Central memory CD8-positive, alpha-beta T cell (primary cell): Measurements from ENCODE around the gene AGT.
"Not testable (repeated sequence)": the region's sequence is repeated elsewhere in the genome, so short reads cannot be mapped to it uniquely, and the experiment has no call there.

ENCODE experiments used
- ATAC-seq: fragments of 150-1000 bp; cut with Tn5 transposase; replicated peaks from 2 replicates; pipeline ENCODE4 v1.10.0; 2022; ENCODE audit warnings: mild to moderate bottlenecking, moderate FRiP score, moderate number of reproducible peaks; ENCODE audit not compliant: poor library complexity, severe bottlenecking; ENCODE audit errors: extremely low read depth
- DNase-seq, 2 donors: peaks; one replicate each; pipeline ENCODE4 v3.0.0; 2021; ENCODE audit warnings: low spot score in 2 of 2
- H3K27ac Mint-ChIP-seq: one replicate; pipeline ENCODE4 v1.8.0; 2022; ENCODE audit warnings: low read depth, mild to moderate bottlenecking, moderate library complexity, mixed read lengths
- H3K27me3 Mint-ChIP-seq: one replicate; pipeline ENCODE4 v1.8.0; 2022; ENCODE audit warnings: mixed read lengths
- H3K36me3 Mint-ChIP-seq: one replicate; pipeline ENCODE4 v1.8.0; 2022; ENCODE audit warnings: mild to moderate bottlenecking, moderate library complexity, mixed read lengths; ENCODE audit not compliant: insufficient read depth
- H3K4me1 Mint-ChIP-seq: one replicate; pipeline ENCODE4 v1.8.0; 2022; ENCODE audit warnings: mixed read lengths
- H3K4me3 Mint-ChIP-seq: one replicate; pipeline ENCODE4 v1.8.0; 2022; ENCODE audit warnings: mild to moderate bottlenecking, moderate library complexity, mixed read lengths
- H3K9me3 Mint-ChIP-seq: one replicate; pipeline ENCODE4 v1.8.0; 2022; ENCODE audit warnings: mixed read lengths

Gene AGT

DNA sequence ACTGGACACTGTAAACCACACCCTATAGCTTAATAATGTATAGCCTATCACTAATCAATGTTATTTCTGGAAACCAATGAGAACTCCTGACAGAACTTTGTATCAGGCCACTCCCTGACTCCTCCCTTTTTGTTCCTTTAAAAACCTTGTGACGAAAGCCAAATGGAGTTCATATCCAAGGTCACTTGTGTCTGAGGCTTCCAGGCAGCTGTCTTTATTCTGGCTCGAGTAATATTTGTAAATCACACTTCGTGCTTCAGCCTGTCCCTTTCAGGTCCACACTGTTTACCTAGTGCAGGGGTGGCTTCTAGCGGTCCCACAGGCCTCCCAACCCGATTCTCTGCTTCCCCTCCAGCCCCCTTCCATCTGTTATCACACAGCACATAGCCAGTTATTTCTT is 17.1 kb upstream of the AGT start:
- Mint-ChIP-seq H3K4me1 (no peaks in the 10 kb centered on the region), H3K4me3 (no peak overlapping the region), H3K27me3 (peaks cover 60% of the 10 kb centered on the region), H3K27ac (no peak overlapping the region), H3K36me3 (no peaks in the 10 kb centered on the region), H3K9me3 (no peaks in the 10 kb centered on the region)
- DNase-seq (no peak), ATAC-seq (no peak)

DNA sequence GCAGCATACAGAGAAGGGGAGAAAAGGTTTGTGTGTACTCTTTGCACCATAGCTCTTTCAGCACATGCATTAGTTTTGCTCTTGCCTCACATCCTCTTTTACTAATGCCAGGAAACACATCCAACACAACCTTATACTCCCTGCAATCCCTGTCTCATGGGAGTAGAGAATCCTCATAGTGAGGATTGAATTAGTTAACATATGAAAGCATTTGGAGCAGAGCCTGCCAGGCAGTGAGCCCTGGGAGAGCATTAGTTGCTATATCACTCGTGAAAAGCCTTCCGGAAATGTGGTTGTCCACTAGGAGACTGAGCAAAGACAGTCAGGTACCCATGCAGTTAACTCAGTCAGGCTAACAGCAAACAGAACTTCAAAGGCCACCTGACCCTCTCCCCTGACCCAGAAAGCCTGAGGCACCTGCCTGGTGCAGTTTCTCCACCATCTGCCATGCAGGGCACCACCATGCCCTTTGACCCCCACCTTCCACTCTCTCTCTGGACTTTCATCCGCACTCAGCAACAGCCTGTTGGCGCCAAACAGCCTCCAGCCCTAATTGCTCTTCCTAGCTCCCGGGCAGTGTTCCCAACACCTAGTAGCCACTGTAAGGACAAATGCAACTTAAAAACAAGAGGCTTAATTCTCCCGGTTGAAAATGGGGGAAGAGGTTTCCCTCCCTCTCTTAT is 14.9 kb upstream of the AGT start:
- Mint-ChIP-seq H3K27me3 (peaks cover 45% of the 10 kb centered on the region), H3K27ac (no peak overlapping the region), H3K9me3 (no peaks in the 10 kb centered on the region), H3K36me3 (no peaks in the 10 kb centered on the region), H3K4me3 (no peak overlapping the region), H3K4me1 (no peaks in the 10 kb centered on the region)
- DNase-seq = no peak
- no peak for ATAC-seq

DNA sequence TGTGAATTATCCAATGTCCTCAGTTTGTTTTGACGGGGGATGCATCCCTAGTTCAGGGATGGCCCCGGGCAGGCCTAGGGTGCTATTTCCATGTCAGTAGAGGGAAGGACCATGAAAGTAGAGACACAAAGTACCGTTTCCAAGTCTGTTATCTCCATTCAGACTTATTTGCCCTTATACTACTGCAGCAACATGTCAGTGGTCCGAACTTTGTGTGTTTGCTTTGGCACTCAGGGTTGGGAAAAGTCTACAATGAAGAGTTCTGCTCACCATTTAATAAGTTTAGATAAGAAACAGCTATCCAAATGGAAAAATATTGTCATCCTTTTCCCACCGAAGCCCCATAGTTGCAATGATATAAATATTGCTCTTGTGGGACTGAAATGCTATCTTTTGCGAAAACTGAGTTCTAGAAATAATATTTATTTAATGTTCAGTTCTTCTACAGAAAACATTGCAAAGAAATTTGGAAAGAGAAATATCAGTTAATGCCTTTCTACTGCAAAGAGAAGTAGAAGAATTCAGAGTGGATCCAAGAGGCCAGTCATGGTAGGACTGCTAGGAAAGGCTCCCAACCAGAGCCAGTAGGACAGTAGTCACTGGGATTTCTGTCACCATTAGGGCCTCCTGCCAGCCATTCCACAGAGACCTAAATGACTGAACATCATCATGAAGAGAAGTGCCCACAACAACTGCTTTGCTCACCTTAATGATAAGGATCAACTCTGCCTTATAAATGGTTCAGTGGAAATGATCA is 11.5 kb upstream of the AGT start:
- ATAC-seq = no peak
- peaks cover 24% of the 10 kb centered on the region for H3K27me3 Mint-ChIP-seq
- no peaks in the 10 kb centered on the region for H3K36me3 Mint-ChIP-seq
- H3K4me3 Mint-ChIP-seq = no peak overlapping the region
- H3K9me3 Mint-ChIP-seq = no peaks in the 10 kb centered on the region
- no peak overlapping the region for H3K27ac Mint-ChIP-seq
- DNase-seq = no peak
- no peaks in the 10 kb centered on the region for H3K4me1 Mint-ChIP-seq

DNA sequence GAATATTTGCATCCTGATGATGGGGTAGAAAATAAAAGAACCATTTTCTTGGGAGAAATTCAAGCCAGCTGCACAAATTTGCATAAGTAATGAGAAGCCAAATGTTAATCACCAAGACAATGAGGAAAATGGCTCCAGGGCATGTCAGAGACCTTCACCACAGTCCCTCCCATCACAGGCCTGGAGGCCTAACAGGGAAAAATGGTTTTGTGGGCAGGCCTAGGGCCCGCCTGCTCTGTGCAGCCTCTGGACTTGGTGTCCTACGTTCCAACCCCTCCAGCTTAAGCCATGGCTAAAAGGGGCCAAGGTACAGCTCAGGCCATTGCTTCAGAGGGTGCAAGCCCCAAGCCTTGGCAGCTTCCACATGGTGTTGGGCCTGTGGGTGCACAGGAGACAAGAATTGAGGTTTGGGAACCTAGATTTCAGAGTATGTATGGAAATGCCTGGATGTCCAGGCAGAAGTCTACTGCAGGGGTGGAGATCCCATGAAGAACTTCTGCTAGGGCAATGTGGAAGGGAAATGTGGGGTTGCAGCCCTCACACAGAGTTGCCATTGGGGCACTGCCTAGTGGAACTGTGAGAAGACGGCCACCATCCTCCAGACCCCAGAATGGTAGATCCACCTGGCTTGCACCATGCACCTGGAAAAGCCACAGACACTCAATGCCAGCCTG is 8.1 kb upstream of the AGT start:
- H3K4me3 Mint-ChIP-seq, DNase-seq, ATAC-seq, H3K4me1 Mint-ChIP-seq, H3K36me3 Mint-ChIP-seq, H3K27ac Mint-ChIP-seq, H3K9me3 Mint-ChIP-seq: not testable (repeated sequence)
- peaks cover 17% of the 10 kb centered on the region for H3K27me3 Mint-ChIP-seq

DNA sequence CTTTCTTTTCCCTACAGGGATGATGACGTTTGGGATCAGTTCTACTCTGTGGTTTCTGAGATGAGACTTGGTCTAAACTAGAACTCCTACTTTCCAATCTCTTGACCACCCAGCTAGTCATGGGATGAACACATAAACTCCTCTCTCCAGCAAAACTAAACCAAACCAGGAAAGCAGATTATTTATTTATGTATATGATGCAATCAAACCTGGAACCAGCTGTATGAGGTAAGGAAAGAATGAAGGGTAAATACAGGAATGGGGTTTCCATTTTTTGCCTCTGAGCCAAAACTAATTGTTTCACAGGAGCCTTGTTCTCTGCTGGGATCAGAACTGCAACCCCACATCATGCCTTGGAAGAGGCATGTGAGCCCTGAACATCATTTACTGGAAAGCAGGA is 3.3 kb upstream of the AGT start:
- peaks cover 20% of the 10 kb centered on the region for H3K27me3 Mint-ChIP-seq
- ATAC-seq (no peak), DNase-seq (no peak)
- H3K4me3 Mint-ChIP-seq = no peak overlapping the region
- H3K36me3 Mint-ChIP-seq = peaks cover 2% of the 10 kb centered on the region
- no peaks in the 10 kb centered on the region for H3K9me3 Mint-ChIP-seq
- H3K27ac Mint-ChIP-seq = no peak overlapping the region
- no peaks in the 10 kb centered on the region for H3K4me1 Mint-ChIP-seq

DNA sequence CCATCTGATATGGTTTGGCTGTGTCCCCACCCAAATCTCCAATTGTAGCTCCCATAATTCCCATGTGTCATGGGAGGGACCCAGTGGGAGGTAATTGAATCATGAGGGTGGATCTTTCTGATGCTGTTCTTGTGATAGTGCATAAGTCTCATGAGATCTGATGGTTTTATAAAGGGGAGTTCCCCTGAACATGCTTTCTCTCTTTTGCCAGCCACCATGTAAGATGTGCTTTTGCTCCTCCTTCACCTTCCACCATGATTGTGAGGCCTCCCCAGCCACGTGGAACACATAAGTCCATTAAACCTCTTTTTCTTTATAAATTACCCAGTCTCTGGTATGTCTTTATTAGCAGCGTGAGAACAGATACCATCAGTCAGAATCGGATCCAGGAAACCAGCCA is 2.5 kb upstream of the AGT start:
- not testable (repeated sequence) for H3K4me3 Mint-ChIP-seq, ATAC-seq, DNase-seq, H3K36me3 Mint-ChIP-seq, H3K4me1 Mint-ChIP-seq, H3K9me3 Mint-ChIP-seq, H3K27ac Mint-ChIP-seq
- H3K27me3 Mint-ChIP-seq = peaks cover 20% of the 10 kb centered on the region

DNA sequence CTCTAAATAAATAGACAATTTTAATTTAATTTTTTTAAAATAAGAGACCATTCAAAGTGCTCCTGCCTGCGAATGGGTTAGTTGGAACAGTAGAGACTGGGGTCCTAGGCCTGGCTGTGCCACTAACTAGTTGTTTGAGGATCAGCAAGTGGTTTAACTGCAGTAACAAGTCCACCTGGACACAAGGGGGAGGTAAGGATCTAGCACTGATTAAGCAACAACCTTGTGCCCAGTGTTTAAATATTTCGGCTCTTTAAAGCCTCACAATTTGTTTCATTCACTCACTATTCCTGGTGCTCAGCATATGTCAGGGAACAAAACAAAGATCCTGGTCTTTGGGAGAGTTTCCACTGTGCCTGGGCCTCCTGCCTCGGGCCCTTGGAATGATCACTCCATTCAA is 1.6 kb upstream of the AGT start:
- no peak overlapping the region for H3K27ac Mint-ChIP-seq
- H3K9me3 Mint-ChIP-seq = no peaks in the 10 kb centered on the region
- peaks cover 20% of the 10 kb centered on the region for H3K27me3 Mint-ChIP-seq
- no peak overlapping the region for H3K4me3 Mint-ChIP-seq
- H3K4me1 Mint-ChIP-seq = no peaks in the 10 kb centered on the region
- ATAC-seq = no peak
- DNase-seq = no peak
- H3K36me3 Mint-ChIP-seq = peaks cover 2% of the 10 kb centered on the region

DNA sequence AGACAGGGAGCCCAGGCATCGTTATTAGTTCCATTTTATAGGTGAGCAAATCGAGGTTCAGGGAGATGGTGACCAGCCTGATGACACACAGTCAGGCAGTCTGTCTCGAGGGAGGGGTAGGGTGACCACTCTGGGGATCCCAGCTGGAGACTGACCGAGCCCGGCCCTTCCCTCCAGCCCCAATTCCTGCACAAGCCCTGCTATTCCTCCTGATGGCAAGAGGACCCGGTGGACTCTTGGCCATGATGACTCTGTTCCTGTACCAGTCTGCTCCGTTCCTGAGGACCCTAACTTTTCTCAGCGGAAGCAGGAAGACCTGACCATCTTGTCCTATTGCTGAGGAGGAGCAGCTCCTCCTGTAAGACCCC is 391 bp downstream of the AGT start:
- Mint-ChIP-seq H3K9me3 (no peaks in the 10 kb centered on the region), H3K27ac (no peak overlapping the region), H3K27me3 (peaks cover 20% of the 10 kb centered on the region), H3K4me1 (peaks cover 5% of the 10 kb centered on the region), H3K36me3 (peaks cover 2% of the 10 kb centered on the region), H3K4me3 (no peak overlapping the region)
- no peak for DNase-seq
- ATAC-seq = no peak

DNA sequence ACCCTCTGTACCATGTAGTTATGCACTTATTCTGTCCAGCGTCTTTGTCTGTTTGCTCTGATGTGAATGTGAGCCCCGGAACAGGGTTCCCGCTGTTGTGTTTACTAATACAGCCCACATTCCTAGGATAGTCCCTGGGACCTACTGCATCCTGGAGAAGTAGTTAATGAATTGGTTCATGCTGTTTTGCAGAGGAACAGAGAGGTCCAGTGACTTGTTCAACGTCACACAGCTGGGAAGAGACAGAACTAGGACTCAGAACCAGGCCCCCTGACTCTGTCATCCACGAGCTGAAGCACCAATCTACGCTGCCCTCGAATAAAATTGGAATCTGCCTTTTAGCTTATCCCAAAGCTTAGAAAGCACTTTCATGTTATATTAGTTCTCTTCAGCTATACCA is 784 bp downstream of the AGT start:
- Mint-ChIP-seq H3K4me1 (peaks cover 9% of the 10 kb centered on the region), H3K36me3 (peaks cover 2% of the 10 kb centered on the region), H3K27me3 (peaks cover 22% of the 10 kb centered on the region), H3K9me3 (no peaks in the 10 kb centered on the region), H3K4me3 (no peak overlapping the region), H3K27ac (no peak overlapping the region)
- DNase-seq = no peak
- ATAC-seq = no peak

DNA sequence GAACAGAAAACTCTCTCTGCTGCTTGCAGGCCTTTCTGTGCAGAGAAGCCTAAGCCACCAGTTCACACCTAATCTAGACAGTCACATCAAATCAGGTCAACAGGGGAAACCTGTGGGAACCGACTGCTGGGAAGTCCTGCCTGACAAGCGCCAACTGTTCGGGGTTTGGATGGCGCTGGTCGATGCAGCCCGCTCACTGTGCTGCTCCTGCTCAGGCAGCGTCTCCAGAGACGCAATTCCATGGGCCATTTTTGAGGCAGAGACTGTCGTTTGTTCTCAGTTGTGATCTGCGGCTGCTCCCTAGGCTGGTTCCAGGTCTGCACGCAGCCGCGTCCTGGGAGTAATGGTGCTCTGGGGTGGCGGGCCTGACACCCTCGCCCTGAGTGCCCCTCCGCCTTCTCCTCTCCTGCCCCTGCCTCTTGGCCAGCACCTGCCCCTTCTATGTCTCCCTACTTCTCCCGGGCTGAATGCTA is 1.4 kb downstream of the AGT start:
- Mint-ChIP-seq H3K4me1 (peaks cover 16% of the 10 kb centered on the region), H3K27me3 (peaks cover 28% of the 10 kb centered on the region), H3K36me3 (peaks cover 2% of the 10 kb centered on the region), H3K9me3 (no peaks in the 10 kb centered on the region), H3K4me3 (no peak overlapping the region), H3K27ac (no peak overlapping the region)
- DNase-seq (no peak), ATAC-seq (no peak)

DNA sequence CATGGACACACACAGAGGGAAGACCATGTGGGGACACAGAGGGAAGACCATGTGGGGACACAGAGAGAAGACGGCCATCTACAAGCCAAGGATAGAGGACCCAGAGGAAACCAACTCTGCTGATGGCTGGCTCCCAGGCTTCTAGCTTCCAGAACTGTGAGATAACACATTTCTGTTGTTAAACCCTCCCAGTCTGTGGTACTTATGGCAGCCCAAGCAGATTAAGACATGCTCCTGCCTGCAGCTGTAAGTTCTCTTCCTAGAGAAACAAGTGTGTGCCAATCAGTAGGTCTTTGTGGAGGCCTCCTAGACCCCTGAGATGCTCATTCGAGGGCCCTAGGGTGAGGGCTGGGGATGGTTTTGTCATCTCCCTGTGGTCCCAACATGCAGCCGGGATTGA is 2.7 kb downstream of the AGT start:
- ATAC-seq = no peak
- H3K9me3 Mint-ChIP-seq = no peaks in the 10 kb centered on the region
- H3K4me3 Mint-ChIP-seq = no peak overlapping the region
- DNase-seq = no peak
- H3K27ac Mint-ChIP-seq = no peak overlapping the region
- H3K4me1 Mint-ChIP-seq = peaks cover 16% of the 10 kb centered on the region
- H3K27me3 Mint-ChIP-seq = peaks cover 31% of the 10 kb centered on the region
- no peaks in the 10 kb centered on the region for H3K36me3 Mint-ChIP-seq

DNA sequence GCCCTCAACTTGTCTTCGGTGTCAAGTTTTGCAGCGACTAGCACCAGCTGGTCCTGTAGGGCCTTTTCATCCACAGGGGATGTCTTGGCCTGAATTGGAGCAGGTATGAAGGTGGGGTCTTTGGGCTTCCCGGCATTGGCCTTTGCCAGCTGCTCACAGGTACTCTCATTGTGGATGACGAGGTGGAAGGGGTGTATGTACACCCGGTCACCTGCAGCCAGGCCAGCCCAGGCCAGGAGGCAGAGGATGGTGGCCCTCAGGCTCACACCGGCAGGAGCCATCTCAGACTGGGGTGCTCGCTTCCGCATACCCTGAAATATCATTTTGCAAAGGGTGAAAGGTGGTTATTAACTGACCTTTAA is 3.4 kb downstream of the AGT start:
- H3K9me3 Mint-ChIP-seq = no peaks in the 10 kb centered on the region
- peaks cover 31% of the 10 kb centered on the region for H3K27me3 Mint-ChIP-seq
- H3K4me1 Mint-ChIP-seq = peaks cover 16% of the 10 kb centered on the region
- no peaks in the 10 kb centered on the region for H3K36me3 Mint-ChIP-seq
- DNase-seq (no peak), ATAC-seq (no peak)
- no peak overlapping the region for H3K4me3 Mint-ChIP-seq
- no peak overlapping the region for H3K27ac Mint-ChIP-seq
